HG03280 (cell line): ENCODE results near the gene ATP5PO.
A peak's percentile ranks its signal among the peaks of the same experiment; 100 is the strongest.
"Not testable (repeated sequence)": the region's sequence is repeated elsewhere in the genome, so short reads cannot be mapped to it uniquely, and the experiment has no call there.

Experiments
- ATAC-seq: cut with Tn5 transposase; IDR thresholded peaks from one replicate; pipeline ENCODE4 v1.9.1; 2021; ENCODE audit warnings: mild to moderate bottlenecking, moderate library complexity; ENCODE audit not compliant: unreplicated experiment

ATP5PO gene

GRCh38 chr21:33942426-33942825 lies 26.8 kb upstream of the ATP5PO start:
- ATAC-seq, result no peak

GRCh38 chr21:33940881-33941245 lies 25.3 kb upstream of the ATP5PO start:
- ATAC-seq, result no peak

- no peak for ATAC-seq
These were observed 24.7 kb upstream of the ATP5PO start for GRCh38 chr21:33940164-33940880.

GRCh38 chr21:33939226-33939625 lies 23.6 kb upstream of the ATP5PO start:
- no peak for ATAC-seq

- ATAC-seq, result no peak
These were observed 22.8 kb upstream of the ATP5PO start for GRCh38 chr21:33938381-33938780.

- ATAC-seq, result no peak
These were observed 22.3 kb upstream of the ATP5PO start for GRCh38 chr21:33937931-33938339.

- no peak for ATAC-seq
These were observed 21.5 kb upstream of the ATP5PO start for GRCh38 chr21:33937146-33937545.

- no peak for ATAC-seq
These were observed 20.9 kb upstream of the ATP5PO start for GRCh38 chr21:33936301-33937038.

- ATAC-seq, result no peak
These were observed 17.1 kb upstream of the ATP5PO start for GRCh38 chr21:33932731-33933130.

GRCh38 chr21:33931799-33932390 lies 16.3 kb upstream of the ATP5PO start:
- ATAC-seq, result no peak

- not testable (repeated sequence) for ATAC-seq
These were observed 15.6 kb upstream of the ATP5PO start for GRCh38 chr21:33931052-33931798.

- not testable (repeated sequence) for ATAC-seq
These were observed 10.6 kb upstream of the ATP5PO start for GRCh38 chr21:33926248-33926647.

- ATAC-seq, result no peak
These were observed 9.1 kb upstream of the ATP5PO start for GRCh38 chr21:33924766-33925100.

GRCh38 chr21:33924079-33924765 lies 8.6 kb upstream of the ATP5PO start:
- peak; percentile 71 for ATAC-seq

- no peak for ATAC-seq
These were observed 1.8 kb upstream of the ATP5PO start for GRCh38 chr21:33917421-33917820.

- no peak for ATAC-seq
These were observed 580 bp upstream of the ATP5PO start for GRCh38 chr21:33916200-33916567.

GRCh38 chr21:33914188-33914587 lies 1.4 kb downstream of the ATP5PO start:
- ATAC-seq, result no peak

- no peak for ATAC-seq
These were observed 5.8 kb downstream of the ATP5PO start for GRCh38 chr21:33909756-33910155.

GRCh38 chr21:33908760-33909159 lies 6.8 kb downstream of the ATP5PO start:
- ATAC-seq, result no peak

- ATAC-seq, result no peak
These were observed 11.6 kb downstream of the ATP5PO start for GRCh38 chr21:33904041-33904440.

GRCh38 chr21:33902349-33902748 lies 13.3 kb downstream of the ATP5PO start:
- ATAC-seq, result no peak
